Measurements from ENCODE around the gene HOXD9. TPM values are rescaled to one million over a fixed set of nuclear protein-coding genes. Genes with fewer than 3 reads are reported as not detected.

Gene HOXD9
- total RNA-seq: 0.66 TPM

DNA sequence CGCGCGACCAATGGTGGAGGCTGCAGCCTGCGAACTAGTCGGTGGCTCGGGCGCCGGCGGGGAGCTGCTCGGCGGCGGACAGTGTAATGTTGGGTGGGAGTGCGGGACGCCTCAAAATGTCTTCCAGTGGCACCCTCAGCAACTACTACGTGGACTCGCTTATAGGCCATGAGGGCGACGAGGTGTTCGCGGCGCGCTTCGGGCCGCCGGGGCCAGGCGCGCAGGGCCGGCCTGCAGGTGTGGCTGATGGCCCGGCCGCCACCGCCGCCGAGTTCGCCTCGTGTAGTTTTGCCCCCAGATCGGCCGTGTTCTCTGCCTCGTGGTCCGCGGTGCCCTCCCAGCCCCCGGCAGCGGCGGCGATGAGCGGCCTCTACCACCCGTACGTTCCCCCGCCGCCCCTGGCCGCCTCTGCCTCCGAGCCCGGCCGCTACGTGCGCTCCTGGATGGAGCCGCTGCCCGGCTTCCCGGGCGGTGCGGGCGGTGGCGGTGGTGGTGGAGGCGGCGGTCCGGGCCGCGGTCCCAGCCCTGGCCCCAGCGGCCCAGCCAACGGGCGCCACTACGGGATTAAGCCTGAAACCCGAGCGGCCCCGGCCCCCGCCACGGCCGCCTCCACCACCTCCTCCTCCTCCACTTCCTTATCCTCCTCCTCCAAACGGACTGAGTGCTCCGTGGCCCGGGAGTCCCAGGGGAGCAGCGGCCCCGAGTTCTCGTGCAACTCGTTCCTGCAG, at the start of gene HOXD9:
TSS of gene HOXD9 (plus strand) at position 37 of the 728 bp plus-strand sequence. CDS start at position 87, 50 bp downstream.
- DNase-seq (ENCODE audit: low spot score): no peak

DNA sequence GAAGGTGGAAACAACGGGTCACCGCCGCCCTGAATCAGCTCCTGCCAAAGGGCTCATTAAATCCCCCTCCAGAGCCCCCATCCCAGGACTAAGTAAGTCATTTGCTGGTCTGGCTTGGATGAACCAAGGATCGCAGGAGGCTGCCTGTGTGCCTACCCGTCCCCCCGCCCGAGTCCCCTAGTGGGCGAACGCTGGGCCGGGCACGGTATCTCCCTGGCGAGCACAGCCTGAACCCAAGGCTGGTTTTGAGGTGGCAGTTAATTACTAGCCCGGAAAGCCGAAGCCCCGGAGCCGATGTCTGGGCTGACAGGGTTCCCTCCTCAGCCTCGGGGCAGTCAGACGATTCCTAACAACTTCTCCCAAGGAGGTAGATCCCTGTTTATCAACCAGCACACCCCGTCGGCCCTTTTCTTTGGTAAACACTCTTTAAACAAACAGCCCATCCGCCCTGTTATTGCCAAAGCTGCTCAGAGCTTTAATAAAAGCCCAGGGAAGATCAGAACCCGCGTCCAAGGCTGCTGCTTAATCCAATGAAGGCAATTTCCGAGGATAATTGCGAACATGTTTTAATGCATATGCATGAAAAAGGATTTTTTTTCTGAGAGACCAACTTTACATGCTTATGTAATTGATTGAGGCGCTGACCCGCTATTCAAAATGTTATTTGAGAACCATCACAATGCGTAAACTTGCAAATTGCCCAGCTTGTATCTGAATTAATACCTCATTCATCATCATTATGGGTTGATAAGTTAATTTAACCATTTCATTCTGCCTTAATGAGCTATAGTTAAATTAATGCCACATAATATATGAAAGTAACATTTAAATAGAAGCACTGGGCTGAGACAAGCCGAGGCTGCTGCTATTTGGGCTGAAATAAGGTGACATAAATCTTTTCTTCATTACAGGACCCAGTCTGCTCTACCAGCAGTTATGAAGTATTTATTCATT, 49.3 kb upstream of the HOXD9 start:
- no peak for DNase-seq (ENCODE audit: low spot score)

DNA sequence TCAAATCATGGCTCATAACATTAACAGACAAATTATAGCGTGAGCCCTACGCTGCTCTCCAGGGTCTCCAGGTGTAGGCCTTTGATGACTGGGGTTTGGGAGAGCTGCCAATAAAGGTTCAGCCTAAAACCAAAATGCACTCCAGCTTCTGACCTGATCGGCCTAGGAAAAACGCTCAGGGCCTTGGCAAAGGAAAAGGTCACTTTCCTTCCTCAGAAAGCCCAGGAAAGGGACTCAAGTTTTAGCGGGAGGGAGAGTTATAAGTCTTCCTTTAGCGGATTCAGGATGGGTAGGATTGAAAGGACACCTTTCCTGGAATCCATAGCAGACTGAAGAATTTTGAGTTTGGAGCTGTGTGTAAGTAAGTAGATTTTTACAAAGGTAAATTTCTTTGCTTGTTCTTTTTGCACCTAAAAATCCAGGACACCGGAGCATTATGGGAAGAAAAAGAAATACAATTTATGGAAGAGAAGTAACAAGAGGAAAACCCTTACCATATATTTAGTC, 47.5 kb upstream of the HOXD9 start:
- DNase-seq (ENCODE audit: low spot score): no peak

- no peak for DNase-seq (ENCODE audit: low spot score)
Measured at GRCh38 chr2:176075481-176075880, 47.0 kb upstream of the HOXD9 start.

- DNase-seq (ENCODE audit: low spot score): no peak
Measured at GRCh38 chr2:176076063-176076462, 46.5 kb upstream of the HOXD9 start.

DNA sequence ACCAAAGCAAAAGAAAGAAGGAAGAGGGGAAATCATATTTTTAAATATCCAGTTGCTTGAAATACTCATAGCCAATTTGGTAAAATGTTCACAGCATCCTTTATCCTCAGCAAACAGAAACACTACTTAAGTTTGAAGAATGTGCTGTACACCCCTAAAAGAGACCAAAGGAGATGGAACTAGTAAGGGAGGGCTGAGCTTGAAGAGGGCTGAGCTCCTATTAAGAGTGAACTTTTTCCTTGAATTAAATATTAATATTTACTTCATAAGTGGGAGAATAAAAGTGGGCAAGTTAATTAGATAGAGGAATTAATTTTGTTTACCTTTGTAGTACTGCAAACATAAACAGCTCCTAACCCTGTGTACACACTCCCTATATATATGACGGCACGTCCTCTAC, 45.7 kb upstream of the HOXD9 start:
- DNase-seq (ENCODE audit: low spot score): no peak

DNA sequence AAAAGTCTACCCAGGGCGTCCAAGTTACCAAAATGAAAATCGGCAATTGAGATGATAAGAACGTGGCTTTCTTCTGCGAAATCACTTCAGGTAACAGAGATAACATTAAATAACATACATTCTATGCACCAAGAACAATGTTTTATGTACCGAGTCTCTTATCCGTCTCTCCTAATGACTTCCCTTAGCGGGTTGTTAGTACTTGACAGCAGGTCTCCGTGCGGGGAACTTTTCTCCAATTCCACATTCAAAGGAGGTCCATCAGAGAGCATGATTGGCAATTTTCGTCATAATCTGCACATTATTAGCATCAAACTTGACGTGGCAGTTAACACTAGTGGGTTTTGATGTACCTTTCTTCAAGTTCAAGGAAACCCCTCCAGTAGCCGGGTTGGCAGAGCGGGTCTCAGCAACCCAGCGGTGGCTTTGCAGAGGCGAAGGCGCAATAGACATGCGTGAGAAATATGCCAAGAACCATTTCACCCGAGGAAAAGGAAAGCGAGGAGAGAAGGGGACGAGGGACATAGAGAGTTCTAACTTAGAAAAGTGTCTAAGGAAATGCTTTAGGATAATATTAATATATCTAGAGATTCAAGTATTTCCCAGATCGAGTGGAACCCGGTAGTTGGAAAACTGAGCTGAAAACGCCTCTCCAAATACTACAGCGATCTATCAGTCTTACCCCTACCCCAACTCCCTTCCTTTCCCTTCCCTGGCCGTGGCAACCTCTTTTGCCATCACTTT, 43.8 kb upstream of the HOXD9 start:
- DNase-seq (ENCODE audit: low spot score): no peak

GRCh38 chr2:176079285-176079830, 43.2 kb upstream of the HOXD9 start:
- DNase-seq (ENCODE audit: low spot score): no peak

- DNase-seq (ENCODE audit: low spot score): no peak
Measured at GRCh38 chr2:176079831-176080539, 42.5 kb upstream of the HOXD9 start.

DNA sequence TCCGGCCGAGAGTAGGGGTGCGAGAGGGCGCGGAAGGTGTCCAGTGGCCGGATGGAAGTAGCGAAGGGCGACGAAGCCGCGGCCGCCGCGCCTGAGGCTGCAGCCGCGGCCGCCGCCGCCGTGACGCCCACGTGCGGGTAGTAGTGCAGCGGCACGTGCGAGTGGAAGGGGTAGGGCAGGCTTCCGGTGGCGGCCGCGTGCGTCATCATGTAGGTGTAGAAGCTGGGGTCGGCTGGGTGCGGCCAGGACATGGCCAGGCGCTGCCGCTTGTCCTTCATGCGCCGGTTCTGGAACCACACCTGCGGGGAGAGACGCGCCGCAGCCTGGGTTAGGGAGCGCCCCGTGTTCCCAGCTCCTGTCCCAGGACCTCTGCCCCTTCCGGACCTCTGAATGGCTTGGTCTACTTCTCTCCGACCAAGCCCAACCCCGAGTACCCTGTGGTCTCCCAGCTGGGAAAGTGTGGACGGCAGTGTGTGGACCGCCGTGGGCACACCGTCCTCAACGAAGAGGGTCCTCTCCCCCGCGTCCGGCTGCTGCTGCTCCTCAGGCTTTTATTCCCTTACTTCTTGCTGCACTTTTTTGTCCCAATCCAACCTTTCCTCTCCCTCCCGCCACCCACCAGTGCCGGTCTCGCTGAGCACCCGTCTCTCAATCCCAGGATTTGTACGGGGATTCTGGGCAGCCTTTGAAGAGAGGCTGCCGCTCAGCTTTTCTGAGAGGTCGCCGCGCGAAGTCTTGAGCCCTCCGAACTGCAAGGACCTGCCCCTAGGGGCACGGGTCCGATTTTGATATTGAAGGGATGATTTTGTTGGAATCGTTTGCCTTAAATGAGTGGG, 41.8 kb upstream of the HOXD9 start:
- DNase-seq (ENCODE audit: low spot score): no peak

- DNase-seq (ENCODE audit: low spot score): no peak
Measured at GRCh38 chr2:176081376-176081836, 41.1 kb upstream of the HOXD9 start.

DNA sequence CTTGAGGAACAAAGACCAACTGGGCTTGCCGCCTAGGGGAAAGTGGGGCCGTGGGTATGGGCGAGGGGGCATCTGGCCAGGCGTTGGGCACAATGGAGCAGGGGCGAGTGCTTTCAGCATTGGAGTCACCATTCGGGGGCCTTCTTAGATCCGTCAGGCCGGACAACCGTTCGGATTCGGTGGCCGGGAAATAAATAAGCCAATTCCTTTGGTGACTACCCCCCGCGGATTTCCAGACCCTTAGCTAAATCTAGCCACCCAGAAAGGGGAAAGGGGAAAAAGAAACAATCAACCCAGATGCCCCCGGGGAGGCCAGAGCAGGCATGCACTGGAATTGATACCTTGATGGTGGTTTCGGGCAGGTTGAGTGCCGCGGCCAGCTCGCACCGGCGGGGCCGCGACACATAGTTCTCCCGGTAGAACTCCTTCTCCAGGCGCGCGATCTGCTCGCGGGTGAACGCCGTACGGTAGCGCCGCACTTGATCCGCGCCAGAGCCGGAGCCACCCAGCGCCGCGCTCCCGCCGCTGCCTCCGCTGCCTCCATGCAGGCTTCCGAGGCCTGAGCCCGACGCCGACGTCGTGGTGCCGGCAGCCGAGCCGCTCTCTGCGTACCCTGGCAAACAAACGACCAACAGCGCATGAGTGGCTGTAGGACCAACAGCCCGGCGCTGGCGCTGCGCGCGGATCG, 40.5 kb upstream of the HOXD9 start:
- no peak for DNase-seq (ENCODE audit: low spot score)

- no peak for DNase-seq (ENCODE audit: low spot score)
Measured at GRCh38 chr2:176082525-176082823, 40.0 kb upstream of the HOXD9 start.

GRCh38 chr2:176082824-176083751, 39.4 kb upstream of the HOXD9 start:
- no peak for DNase-seq (ENCODE audit: low spot score)

DNA sequence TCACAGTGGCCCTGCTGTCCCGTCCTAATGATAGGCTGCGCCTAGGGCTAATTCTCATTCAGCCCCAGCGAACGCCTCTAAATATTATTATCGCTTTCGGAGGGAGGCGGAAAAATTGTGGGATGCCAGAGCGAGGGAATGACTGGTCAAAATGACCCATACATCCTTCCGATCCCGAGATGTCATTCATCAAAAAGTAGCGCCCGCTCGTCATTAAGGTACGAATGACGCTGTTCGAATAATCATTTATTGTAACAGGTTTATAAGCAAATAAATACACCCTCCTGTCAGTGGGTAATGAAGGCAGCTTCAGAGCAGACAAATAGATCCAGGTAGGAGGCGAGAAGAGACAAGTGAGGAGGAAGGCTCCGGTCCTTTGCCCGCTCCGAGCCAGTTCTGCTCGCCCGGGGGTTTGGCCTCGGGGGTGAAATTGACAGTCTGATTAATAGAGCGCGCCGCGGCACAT, 38.7 kb upstream of the HOXD9 start, which contains the start of gene EVX2:
TSS of gene EVX2 (minus strand) at position 167 of the 466 bp plus-strand sequence. CDS start 186 bp downstream, outside the sequence.
- no peak for DNase-seq (ENCODE audit: low spot score)

GRCh38 chr2:176084611-176085119, 37.9 kb upstream of the HOXD9 start:
- no peak for DNase-seq (ENCODE audit: low spot score)

DNA sequence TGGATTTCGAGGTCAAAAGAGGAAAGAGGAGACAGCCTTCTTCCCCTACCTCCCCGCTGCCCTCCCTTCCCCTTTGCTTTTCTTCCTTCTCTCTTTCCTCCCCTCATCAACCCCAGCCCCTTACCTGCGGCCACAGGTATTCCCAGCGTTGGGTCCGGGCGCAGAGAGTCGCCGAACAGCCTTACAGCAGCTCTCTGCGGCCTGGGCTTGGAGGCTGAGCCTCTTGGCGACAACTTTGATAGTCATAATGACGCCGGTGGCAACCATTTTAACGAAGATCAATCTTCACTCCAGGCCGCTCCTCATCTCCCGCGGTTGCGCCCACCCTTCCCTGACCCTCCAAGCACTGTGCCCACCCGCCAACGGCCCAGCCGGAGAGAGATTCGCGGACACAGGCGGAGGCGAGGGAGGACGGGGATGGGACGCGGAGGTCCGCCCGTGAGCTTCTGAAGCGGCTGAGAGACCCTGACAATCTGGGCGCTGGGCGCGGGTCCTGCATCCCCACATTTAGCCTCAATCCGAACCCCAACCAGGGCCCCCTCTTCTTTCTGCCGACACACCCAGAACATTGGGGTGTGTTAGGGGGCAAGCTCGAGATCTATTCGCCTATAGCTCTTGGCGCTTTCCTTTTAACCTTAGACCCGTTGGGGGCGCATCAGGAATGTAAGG, 37.3 kb upstream of the HOXD9 start:
- no peak for DNase-seq (ENCODE audit: low spot score)

Measured in mucosa of gallbladder (tissue), 1 donor.